Endothelial cell of umbilical vein (primary cell): ENCODE data around the gene LIN28A. TPM values are rescaled to one million over a fixed set of nuclear protein-coding genes. Genes with fewer than 3 reads are reported as not detected.

ENCODE experiments used
- BruUV-seq: library from RNA; stranded (reverse); fragments of 400-500 nt; replicated peaks from 2 replicates; lab custom pipeline; 2021; lab: Mats Ljungman, UMichigan
- CTCF ChIA-PET: fragments of 300-600, 350-600 bp; sonication (Branson Sonifier 250); formaldehyde crosslinking; loops from one replicate; lab custom pipeline; 2021; ENCODE audit warnings: antibody characterized with exemption, inconsistent platforms; lab: Charles Lee
- POLR2A ChIA-PET: fragments of 300-600, 350-600 bp; sonication (Branson Sonifier 250); formaldehyde crosslinking; loops from one replicate; lab custom pipeline; 2021; ENCODE audit warnings: antibody characterized with exemption, inconsistent platforms; lab: Charles Lee
- DNase-seq: peaks from one replicate; pipeline ENCODE4 v3.0.0-alpha.2; 2011; ENCODE audit warnings: low read depth, low spot score
- FAIRE-seq: peaks from 2 replicates; lab custom pipeline; 2011; peaks lifted over from hg19 to GRCh38; lab: Jason Lieb, UNC
- H2AFZ ChIP-seq: 2 replicates; pipeline ENCODE4 v1.6.0; 2012; ENCODE audit warnings: low read depth, low read length, control low read depth, inconsistent platforms
- H3K27ac ChIP-seq: 2 replicates; pipeline ENCODE4 v1.5.1; 2011; ENCODE audit warnings: low read depth, mild to moderate bottlenecking, control low read depth, low read length, moderate library complexity; ENCODE audit not compliant: insufficient read depth
- H3K27me3 ChIP-seq, 2 experiments: 2 replicates each; pipeline versions ENCODE4 v1.6.0 to v1.6.1; 2011; ENCODE audit warnings: low read length in 2 of 2, mixed read lengths in 1 of 2; ENCODE audit not compliant: control insufficient read depth in 2 of 2, insufficient read depth in 2 of 2
- H3K36me3 ChIP-seq, 2 experiments: 2 replicates in 1 of 2; 3 replicates in 1 of 2; pipeline ENCODE4 v1.5.1; 2011; ENCODE audit warnings: low read length in 2 of 2, mild to moderate bottlenecking in 1 of 2, moderate library complexity in 1 of 2; ENCODE audit not compliant: control insufficient read depth in 2 of 2, insufficient read depth in 2 of 2; ENCODE audit errors: extremely low read depth in 1 of 2
- H3K4me1 ChIP-seq: 3 replicates; pipeline ENCODE4 v1.5.1; 2011; ENCODE audit warnings: mild to moderate bottlenecking, low read length; ENCODE audit not compliant: control insufficient read depth, insufficient read depth; ENCODE audit errors: extremely low read depth
- H3K4me2 ChIP-seq: 2 replicates; pipeline ENCODE4 v1.6.1; 2011; ENCODE audit warnings: low read length, control low read depth, mixed read lengths; ENCODE audit not compliant: insufficient read depth
- H3K4me3 ChIP-seq, 3 experiments: fragments of 200-600 bp in 1 of 3; sonication (generic), shearing (Covaris generic) in 1 of 3; replicated peaks in 1 of 3; 2 replicates each; pipeline ENCODE4 v1.5.1; 2011 to 2016; ENCODE audit warnings: control low read depth in 3 of 3, low read length in 3 of 3, mild to moderate bottlenecking in 2 of 3, inconsistent platforms in 1 of 3, low read depth in 1 of 3, moderate library complexity in 1 of 3; ENCODE audit not compliant: insufficient read depth in 1 of 3
- H3K79me2 ChIP-seq: 2 replicates; pipeline ENCODE4 v1.6.0; 2012; ENCODE audit warnings: low read length, inconsistent platforms; ENCODE audit not compliant: control insufficient read depth, insufficient read depth
- H3K9ac ChIP-seq: replicated peaks from 2 replicates; pipeline ENCODE3; 2011; ENCODE audit warnings: low read length, control low read depth; ENCODE audit not compliant: insufficient read depth; ENCODE audit errors: extremely low read depth
- H3K9me1 ChIP-seq: replicated peaks from 3 replicates; pipeline ENCODE4 v1.6.0; 2011; ENCODE audit warnings: mild to moderate bottlenecking, low read length; ENCODE audit not compliant: control insufficient read depth, insufficient read depth; ENCODE audit errors: extremely low read depth
- H3K9me3 ChIP-seq: replicated peaks from 2 replicates; pipeline ENCODE4 v1.5.1; 2012; ENCODE audit warnings: low read length, inconsistent platforms; ENCODE audit not compliant: control insufficient read depth, insufficient read depth
- H4K20me1 ChIP-seq: replicated peaks from 2 replicates; pipeline ENCODE3; 2011; ENCODE audit warnings: mild to moderate bottlenecking, low read length; ENCODE audit not compliant: control insufficient read depth, insufficient read depth; ENCODE audit errors: extremely low read depth
- EZH2 ChIP-seq: IDR thresholded peaks from 2 replicates; pipeline ENCODE4 v1.6.1; 2012; ENCODE audit warnings: borderline replicate concordance, low read depth, mild to moderate bottlenecking, moderate library complexity, low read length, inconsistent platforms; ENCODE audit not compliant: severe bottlenecking
- FOS ChIP-seq: IDR thresholded peaks from 2 replicates; pipeline ENCODE4 v1.6.1; 2011; ENCODE audit warnings: mild to moderate bottlenecking, low read length, moderate library complexity, borderline replicate concordance; ENCODE audit not compliant: insufficient read depth
- GATA2 ChIP-seq: IDR thresholded peaks from 2 replicates; pipeline ENCODE4 v1.7.0; 2011; ENCODE audit warnings: low read depth, mild to moderate bottlenecking, moderate library complexity, mixed read lengths, low read length; ENCODE audit not compliant: insufficient read length, insufficient read depth
- JUN ChIP-seq: IDR thresholded peaks from 2 replicates; pipeline ENCODE4 v1.6.1; 2011; ENCODE audit warnings: borderline replicate concordance, low read depth; ENCODE audit not compliant: insufficient read length, insufficient read depth
- MYC ChIP-seq: IDR thresholded peaks from one replicate; pipeline ENCODE4 v1.6.1; 2011; ENCODE audit warnings: mild to moderate bottlenecking, low read depth, low read length
- POLR2A ChIP-seq: IDR thresholded peaks from 2 replicates; pipeline ENCODE4 v1.6.1; 2012; ENCODE audit warnings: low read depth, mild to moderate bottlenecking, control low read depth, low read length
- POLR2AphosphoS5 ChIP-seq: IDR thresholded peaks from 2 replicates; pipeline ENCODE4 v1.6.1; 2012; ENCODE audit warnings: low read depth, mild to moderate bottlenecking, control low read depth, low read length, moderate library complexity; ENCODE audit not compliant: insufficient read depth
- dilution Hi-C: fragments of 300-500 bp; cut with MboI; formaldehyde crosslinking; loops from one replicate; pipeline ENCODE4 v1.15.0; 2019; ENCODE audit warnings: low sequenced_read_pairs; ENCODE audit not compliant: extremely low pct_ligation_motif_present
- intact Hi-C: fragments of 100-400 bp; cut with micrococcal nuclease; formaldehyde crosslinking; loops from one replicate; pipeline ENCODE4 v1.10.0; 2022
- polyA plus RNA-seq, 4 experiments: library from polyadenylated mRNA; depleted of rRNA in 3 of 4; stranded (reverse) in 3 of 4; unstranded in 1 of 4; fragments of >200 nt; gene quantifications; 2 replicates each; pipeline versions ENCODE4 v1.2.1 to v1.2.3, GENCODE V29; 2011 to 2012; ENCODE audit warnings: missing spikeins in 1 of 4
- total RNA-seq: library from RNA; stranded (reverse); gene quantifications from 2 replicates; pipeline ENCODE4 v1.2.3, GENCODE V29; 2021
- TF ChIP-seq, protein P1 (sequence below), 2 donors: IDR thresholded peaks; 1 replicate in 1 of 2; 2 replicates in 1 of 2; pipeline ENCODE4 v1.5.1; 2011; ENCODE audit warnings: low read length in 2 of 2, mild to moderate bottlenecking in 2 of 2, moderate library complexity in 2 of 2, control low read depth in 1 of 2, inconsistent platforms in 1 of 2, low read depth in 1 of 2; ENCODE audit not compliant: insufficient read depth in 1 of 2; ENCODE audit errors: extremely low read depth in 1 of 2
- TF ChIP-seq, protein P2 (sequence below): IDR thresholded peaks from 2 replicates; pipeline ENCODE4 v1.6.1; 2011; ENCODE audit not compliant: insufficient read depth, insufficient read length

The LIN28A gene
- total and polyA plus RNA-seq, 2 donors (not counting 3 experiments of a cell fraction or from before 2014, with no cell fraction given) = 0.11 TPM; not detected in 1

- no peaks in the 10 kb centered on the region for H3K27me3 ChIP-seq
- FAIRE-seq (no peak), DNase-seq (no peak)
- BruUV-seq = no TSS peak
- no peak overlapping the region for H3K27ac ChIP-seq
- no peaks in the 10 kb centered on the region for H4K20me1 ChIP-seq
- TF ChIP-seq, protein P1, sequence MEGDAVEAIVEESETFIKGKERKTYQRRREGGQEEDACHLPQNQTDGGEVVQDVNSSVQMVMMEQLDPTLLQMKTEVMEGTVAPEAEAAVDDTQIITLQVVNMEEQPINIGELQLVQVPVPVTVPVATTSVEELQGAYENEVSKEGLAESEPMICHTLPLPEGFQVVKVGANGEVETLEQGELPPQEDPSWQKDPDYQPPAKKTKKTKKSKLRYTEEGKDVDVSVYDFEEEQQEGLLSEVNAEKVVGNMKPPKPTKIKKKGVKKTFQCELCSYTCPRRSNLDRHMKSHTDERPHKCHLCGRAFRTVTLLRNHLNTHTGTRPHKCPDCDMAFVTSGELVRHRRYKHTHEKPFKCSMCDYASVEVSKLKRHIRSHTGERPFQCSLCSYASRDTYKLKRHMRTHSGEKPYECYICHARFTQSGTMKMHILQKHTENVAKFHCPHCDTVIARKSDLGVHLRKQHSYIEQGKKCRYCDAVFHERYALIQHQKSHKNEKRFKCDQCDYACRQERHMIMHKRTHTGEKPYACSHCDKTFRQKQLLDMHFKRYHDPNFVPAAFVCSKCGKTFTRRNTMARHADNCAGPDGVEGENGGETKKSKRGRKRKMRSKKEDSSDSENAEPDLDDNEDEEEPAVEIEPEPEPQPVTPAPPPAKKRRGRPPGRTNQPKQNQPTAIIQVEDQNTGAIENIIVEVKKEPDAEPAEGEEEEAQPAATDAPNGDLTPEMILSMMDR (IDR thresholded peaks at IDR 0.05; ENCODE audit: extremely low read depth in 1 of 2, insufficient read depth in 1 of 2, low read depth in 1 of 2, low read length in 2 of 2) = no peak
- TF ChIP-seq MYC (no peak), GATA2 (no peak), POLR2AphosphoS5 (no peak), EZH2 (no peak), FOS (no peak), JUN (no peak), POLR2A (no peak)
- TF ChIP-seq, protein P2, sequence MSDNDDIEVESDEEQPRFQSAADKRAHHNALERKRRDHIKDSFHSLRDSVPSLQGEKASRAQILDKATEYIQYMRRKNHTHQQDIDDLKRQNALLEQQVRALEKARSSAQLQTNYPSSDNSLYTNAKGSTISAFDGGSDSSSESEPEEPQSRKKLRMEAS = no peak
- ChIA-PET POLR2A (no interaction called here), CTCF (interaction anchor here (0.9 to 1.9 kb wide), 2 partner anchors 11 to 42 kb away, joined by 3 to 4 read pairs; no protein-coding TSS in a partner anchor)
- no peak overlapping the region for H3K4me3 ChIP-seq
- H3K79me2 ChIP-seq = no peaks in the 10 kb centered on the region
- intact Hi-C loops (no loop called here), dilution Hi-C loops (no loop called here)
- no peaks in the 10 kb centered on the region for H3K4me1 ChIP-seq
- no peak overlapping the region for H3K4me2 ChIP-seq
- H3K36me3 ChIP-seq = peaks cover 12 to 16% of the 10 kb centered on the region in 2 experiments
- no peak overlapping the region for H3K9ac ChIP-seq
- H3K9me1 ChIP-seq = no peaks in the 10 kb centered on the region
- no peaks in the 10 kb centered on the region for H3K9me3 ChIP-seq
- H2AFZ ChIP-seq = no peak overlapping the region
Measured at GRCh38 chr1:26459148-26459547, 48.5 kb downstream of the LIN28A start.
